HG03060 (cell line): Measurements from ENCODE around the gene HDGF.

Experiments
- ATAC-seq: cut with Tn5 transposase; IDR thresholded peaks from one replicate; pipeline ENCODE4 v1.9.1; 2021; ENCODE audit warnings: low read depth, moderate number of reproducible peaks; ENCODE audit not compliant: unreplicated experiment

HDGF gene

DNA sequence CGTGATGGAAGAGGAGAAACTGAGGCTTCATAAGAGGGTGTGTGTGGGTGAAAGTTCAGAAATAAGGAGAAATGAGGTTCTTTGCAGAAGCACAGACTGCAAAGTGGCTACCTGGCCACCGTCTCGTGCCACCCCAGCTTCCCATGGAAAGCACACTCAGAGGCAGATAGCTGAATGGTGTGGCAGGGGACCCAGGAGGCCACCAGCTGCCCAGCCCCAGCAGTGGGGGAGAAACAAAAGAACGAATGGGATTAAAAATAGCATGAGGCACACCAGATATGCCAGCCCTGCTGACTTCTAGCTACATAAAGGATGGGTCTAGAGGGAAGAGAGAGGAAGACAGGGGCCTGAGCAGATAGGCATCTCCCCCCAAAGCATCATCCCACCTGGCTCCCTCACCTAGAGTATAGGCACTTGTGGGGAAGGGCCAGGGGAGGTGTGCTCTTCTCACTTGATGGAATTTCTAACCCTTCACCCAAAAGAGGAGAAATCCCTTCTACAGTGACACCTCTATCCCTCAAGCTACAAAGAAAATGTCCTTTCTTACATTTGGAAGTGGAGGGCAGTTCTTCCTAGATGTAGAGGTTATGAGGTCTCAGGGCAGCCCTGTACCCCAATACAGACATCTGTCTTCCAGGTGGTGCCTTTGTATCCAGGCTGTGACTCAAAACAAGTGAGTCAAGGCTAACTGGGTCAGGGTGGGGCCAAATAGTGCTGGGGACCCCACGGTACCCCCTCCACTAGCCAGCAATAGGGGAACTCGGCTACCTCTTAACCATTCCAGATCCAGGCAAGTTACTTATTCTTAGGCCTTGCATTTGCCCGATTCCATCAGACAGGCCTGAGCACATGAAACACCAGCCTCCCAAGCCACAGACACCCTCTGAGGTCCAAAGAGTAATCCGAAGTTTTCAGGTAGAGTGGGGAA is 3.5 kb downstream of the HDGF start:
- no peak for ATAC-seq

DNA sequence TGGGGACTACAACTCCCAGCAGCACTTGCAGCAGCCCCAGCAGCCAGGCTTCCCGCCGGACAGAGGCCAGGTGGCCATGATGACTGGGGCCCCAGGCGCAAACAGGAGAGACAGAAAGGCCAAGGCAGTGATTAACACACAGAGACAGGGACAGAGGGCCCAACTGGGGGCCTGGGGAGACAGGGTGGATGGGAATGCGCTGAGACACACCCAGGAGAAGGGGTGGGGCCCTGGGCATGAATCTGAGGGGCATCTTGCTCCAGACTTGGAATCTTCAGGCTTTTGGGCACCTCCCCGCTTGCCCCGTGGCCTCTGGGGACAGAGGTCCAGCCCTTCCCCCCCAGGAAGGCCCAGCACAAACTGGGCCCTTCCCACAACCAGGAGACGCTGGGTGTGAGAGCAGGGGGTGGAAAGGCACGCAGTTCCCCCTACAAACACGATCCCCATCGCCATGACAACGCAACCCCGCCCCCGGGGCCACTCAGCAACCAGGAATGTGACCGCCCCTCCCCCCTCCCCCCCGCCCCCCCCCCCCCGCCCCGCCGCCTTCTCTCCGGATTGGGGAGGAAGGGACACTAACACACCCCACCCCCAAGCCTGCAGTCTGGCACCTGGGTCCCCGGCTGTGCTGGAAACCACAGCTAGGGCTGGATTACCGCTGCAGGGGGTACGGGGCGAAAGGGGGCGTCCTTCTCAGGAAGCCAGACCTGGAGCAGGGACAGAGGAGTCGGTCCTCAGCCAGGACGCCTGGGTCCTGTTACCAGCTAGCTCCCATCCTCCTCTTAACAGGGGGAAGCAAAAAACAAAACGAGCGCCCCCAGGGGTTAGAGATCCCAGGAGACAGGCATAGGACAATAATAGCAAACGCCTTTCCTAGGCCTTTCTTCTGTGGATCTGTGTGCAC is 4.5 kb downstream of the HDGF start:
- no peak for ATAC-seq

- no peak for ATAC-seq
These were observed 5.1 kb downstream of the HDGF start for GRCh38 chr1:156746406-156746727.

DNA sequence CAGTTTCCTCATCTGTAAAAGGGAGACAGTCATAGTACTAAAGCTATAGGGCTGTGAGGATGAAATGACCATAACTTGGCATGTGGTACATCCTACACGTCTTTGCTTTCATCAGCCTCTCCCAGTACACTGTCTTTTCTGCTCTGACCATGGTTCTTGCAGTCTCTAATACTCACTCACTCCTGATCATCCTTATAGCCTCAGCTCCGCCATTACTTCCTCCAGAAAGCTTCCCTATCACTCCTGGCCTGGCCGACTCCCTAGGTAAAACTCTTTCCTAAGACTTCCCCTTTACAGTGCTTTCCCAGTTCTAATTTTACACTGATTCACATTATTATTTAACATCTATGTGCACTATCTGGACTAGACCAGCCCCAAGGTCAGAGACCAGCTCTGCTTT is 5.6 kb downstream of the HDGF start:
- no peak for ATAC-seq

DNA sequence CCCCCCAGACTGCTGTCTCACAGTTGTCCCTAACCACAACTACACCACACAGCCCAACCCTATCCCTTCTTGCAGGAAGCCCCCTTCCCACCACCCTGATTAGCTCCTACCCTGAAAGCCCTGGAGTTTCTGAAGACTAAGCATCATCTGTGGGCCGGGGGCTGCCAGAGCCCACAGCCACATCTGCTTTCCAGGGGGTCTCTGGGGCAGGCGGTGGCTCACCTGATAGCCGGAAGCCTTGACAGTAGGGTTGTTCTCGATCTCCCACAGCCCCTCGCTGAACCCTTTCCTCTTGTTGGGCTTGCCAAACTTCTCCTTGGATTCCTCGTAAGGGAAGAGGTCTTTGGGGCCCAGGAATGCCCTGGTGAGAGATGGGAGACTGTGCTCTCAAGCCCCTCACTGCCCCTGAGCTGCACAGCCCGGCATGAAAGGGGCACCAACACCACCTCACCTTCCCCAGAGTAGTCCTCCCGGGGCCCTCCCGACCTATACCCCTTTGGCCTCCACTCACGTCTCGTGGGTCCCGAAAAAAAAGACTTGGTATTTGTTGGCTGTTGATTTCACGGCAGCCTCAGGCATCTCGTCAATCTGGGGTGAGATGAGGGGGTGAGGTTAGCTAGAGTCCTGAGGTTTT is 6.6 kb downstream of the HDGF start:
- no peak for ATAC-seq

GRCh38 chr1:156744344-156744743 is 7.1 kb downstream of the HDGF start:
- ATAC-seq, result no peak

DNA sequence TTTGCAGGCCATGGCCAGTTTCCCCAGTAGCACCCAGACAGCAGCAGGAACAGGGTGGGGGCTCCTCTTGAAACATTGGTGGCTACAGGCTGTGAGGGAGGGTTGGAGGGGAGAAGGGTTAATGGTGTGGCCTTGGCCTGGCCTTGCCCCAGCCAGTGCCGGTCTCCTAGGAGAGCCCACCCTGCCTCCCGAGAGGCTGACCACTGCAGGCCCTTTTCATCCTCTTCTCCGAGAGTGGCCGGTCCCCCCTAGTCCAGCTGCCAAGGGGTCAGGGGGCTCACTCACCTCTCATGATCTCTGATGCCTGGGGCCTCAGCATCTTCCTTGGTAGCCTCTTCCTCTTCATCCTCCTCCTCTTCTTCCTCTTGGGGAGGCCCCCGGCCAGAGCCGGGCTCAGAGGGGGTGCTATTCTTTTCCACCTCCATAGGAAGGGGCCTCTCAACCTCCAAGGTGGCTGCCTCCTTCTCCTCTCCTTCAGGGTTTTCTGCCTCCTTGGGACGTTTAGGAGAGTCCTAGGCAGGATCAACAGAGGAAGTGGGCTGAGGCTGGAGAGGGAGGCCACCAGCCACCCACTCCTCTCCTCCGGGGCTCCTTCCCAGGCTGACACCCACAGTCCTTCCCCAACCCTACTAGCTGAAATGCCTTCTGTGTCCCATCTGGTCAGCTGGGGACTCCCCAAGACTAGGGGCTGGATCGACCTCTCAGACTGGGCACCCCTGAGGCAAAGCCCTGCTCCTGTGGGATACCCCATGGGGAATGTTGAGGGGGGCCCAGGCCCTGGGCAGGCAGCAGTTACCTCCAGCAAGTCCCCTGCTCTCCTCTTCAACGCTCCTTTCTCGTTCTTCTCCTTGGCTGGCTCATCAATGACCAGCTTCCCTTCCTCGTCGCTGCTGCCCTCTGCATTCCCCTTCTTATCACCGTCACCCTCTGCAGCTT is 7.8 kb downstream of the HDGF start:
- no peak for ATAC-seq

DNA sequence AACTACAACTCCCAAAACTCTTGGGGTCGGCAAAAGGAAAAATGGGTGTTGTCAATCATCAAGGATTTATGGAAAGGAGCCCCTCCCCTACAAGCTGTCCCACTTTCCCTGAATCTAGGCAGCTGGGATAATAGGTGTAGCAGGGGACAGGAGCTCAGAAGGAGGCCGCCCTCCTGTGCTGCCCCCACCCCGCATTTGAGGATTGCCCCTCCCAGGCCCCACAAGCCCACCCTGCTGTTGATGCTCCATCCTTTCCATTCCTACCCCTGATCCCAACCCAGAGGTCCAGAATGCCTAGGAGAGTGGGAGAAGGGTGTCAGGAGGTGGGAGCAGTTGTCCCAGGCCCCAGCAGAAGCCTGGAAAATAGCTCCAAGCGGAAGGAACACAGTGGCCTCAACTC is 8.7 kb downstream of the HDGF start:
- no peak for ATAC-seq

- no peak for ATAC-seq
These were observed 9.5 kb downstream of the HDGF start for GRCh38 chr1:156742017-156742416.

GRCh38 chr1:156741481-156741983 is 9.9 kb downstream of the HDGF start:
- ATAC-seq, result no peak

GRCh38 chr1:156740741-156741480 is 10.6 kb downstream of the HDGF start, which contains the start of gene MRPL24:
MRPL24 (minus strand) TSS chr1:156741088; CDS start chr1:156738704, 2,384 bp downstream.
- peak; percentile 83 for ATAC-seq

GRCh38 chr1:156740237-156740740 is 11.2 kb downstream of the HDGF start:
- no peak for ATAC-seq

GRCh38 chr1:156738916-156739315 is 12.6 kb downstream of the HDGF start:
- no peak for ATAC-seq

GRCh38 chr1:156738407-156738806 is 13.1 kb downstream of the HDGF start:
- ATAC-seq, result no peak

- ATAC-seq, result no peak
These were observed 17.4 kb downstream of the HDGF start for GRCh38 chr1:156733989-156734584.

- peak; percentile 83 for ATAC-seq
These were observed 22.6 kb downstream of the HDGF start, which contains the start of gene ISG20L2 for GRCh38 chr1:156728599-156729462. ISG20L2 (minus strand) TSS chr1:156728766; CDS start chr1:156727652, 1,114 bp downstream.

GRCh38 chr1:156727926-156728598 is 23.4 kb downstream of the HDGF start, which contains the start of gene METTL25B:
METTL25B (plus strand) TSS chr1:156728469; CDS start chr1:156729105, 636 bp downstream.
- ATAC-seq, result peak; percentile 24
